H1 (cell line): ENCODE data around the gene UBE2O. TPM values are rescaled to one million over a fixed set of nuclear protein-coding genes. Genes with fewer than 3 reads are reported as not detected.

Experiments used
- GTF2F1 ChIP-seq: IDR thresholded peaks from 2 replicates; pipeline ENCODE4 v1.6.1; 2012; ENCODE audit warnings: low read depth, low read length, improper control_type of control experiment, borderline replicate concordance
- JUN ChIP-seq: IDR thresholded peaks from 2 replicates; pipeline ENCODE4 v1.6.1; 2011; ENCODE audit warnings: low read depth, mild to moderate bottlenecking, improper control_type of control experiment, low read length
- POU5F1 ChIP-seq: IDR thresholded peaks from 2 replicates; pipeline ENCODE4 v1.6.1; 2011; ENCODE audit warnings: low read depth, mild to moderate bottlenecking, low read length, moderate library complexity
- YY1 ChIP-seq: IDR thresholded peaks from 2 replicates; pipeline ENCODE4 v1.6.1; 2011; ENCODE audit warnings: low read depth, mild to moderate bottlenecking, low read length
- polyA plus RNA-seq, 7 experiments: library from polyadenylated mRNA; depleted of rRNA in 3 of 7; stranded (reverse) in 5 of 7; unstranded in 2 of 7; fragments of >200 nt in 5 of 7; fragments of 200-250 nt in 2 of 7; gene quantifications; 1 replicate in 5 of 7; 2 replicates in 1 of 7; 4 replicates in 1 of 7; pipeline versions ENCODE4 v1.2.1 to v1.2.3, GENCODE V29; 2011 to 2013; ENCODE audit warnings: missing spikeins in 2 of 7, mixed read lengths in 2 of 7
- total RNA-seq: library from RNA; stranded (reverse); fragmentation: NEBNext Ultra II Directional; extraction: Animal tissue kit (Norgen Biotek cat#: 25700); gene quantifications from 2 replicates; pipeline ENCODE4 v1.2.1, GENCODE V29; 2021
- TF ChIP-seq, protein P1 (sequence below): fragments of 300-600 bp; sonication (generic); IDR thresholded peaks from 2 replicates; pipeline ENCODE4 v1.7.1; 2012; ENCODE audit warnings: low read length, moderate library complexity, mild to moderate bottlenecking, inconsistent platforms; ENCODE audit not compliant: insufficient replicate concordance

Gene UBE2O
- total and polyA plus RNA-seq, 2 of the 8 experiments (the other 6 are each of a cell fraction or from before 2014, with no cell fraction given) = 24.4 to 63.0 TPM

GRCh38 chr17:76422860-76423259 lies 30.1 kb downstream of the UBE2O start (continued):
- TF ChIP-seq, protein P1, sequence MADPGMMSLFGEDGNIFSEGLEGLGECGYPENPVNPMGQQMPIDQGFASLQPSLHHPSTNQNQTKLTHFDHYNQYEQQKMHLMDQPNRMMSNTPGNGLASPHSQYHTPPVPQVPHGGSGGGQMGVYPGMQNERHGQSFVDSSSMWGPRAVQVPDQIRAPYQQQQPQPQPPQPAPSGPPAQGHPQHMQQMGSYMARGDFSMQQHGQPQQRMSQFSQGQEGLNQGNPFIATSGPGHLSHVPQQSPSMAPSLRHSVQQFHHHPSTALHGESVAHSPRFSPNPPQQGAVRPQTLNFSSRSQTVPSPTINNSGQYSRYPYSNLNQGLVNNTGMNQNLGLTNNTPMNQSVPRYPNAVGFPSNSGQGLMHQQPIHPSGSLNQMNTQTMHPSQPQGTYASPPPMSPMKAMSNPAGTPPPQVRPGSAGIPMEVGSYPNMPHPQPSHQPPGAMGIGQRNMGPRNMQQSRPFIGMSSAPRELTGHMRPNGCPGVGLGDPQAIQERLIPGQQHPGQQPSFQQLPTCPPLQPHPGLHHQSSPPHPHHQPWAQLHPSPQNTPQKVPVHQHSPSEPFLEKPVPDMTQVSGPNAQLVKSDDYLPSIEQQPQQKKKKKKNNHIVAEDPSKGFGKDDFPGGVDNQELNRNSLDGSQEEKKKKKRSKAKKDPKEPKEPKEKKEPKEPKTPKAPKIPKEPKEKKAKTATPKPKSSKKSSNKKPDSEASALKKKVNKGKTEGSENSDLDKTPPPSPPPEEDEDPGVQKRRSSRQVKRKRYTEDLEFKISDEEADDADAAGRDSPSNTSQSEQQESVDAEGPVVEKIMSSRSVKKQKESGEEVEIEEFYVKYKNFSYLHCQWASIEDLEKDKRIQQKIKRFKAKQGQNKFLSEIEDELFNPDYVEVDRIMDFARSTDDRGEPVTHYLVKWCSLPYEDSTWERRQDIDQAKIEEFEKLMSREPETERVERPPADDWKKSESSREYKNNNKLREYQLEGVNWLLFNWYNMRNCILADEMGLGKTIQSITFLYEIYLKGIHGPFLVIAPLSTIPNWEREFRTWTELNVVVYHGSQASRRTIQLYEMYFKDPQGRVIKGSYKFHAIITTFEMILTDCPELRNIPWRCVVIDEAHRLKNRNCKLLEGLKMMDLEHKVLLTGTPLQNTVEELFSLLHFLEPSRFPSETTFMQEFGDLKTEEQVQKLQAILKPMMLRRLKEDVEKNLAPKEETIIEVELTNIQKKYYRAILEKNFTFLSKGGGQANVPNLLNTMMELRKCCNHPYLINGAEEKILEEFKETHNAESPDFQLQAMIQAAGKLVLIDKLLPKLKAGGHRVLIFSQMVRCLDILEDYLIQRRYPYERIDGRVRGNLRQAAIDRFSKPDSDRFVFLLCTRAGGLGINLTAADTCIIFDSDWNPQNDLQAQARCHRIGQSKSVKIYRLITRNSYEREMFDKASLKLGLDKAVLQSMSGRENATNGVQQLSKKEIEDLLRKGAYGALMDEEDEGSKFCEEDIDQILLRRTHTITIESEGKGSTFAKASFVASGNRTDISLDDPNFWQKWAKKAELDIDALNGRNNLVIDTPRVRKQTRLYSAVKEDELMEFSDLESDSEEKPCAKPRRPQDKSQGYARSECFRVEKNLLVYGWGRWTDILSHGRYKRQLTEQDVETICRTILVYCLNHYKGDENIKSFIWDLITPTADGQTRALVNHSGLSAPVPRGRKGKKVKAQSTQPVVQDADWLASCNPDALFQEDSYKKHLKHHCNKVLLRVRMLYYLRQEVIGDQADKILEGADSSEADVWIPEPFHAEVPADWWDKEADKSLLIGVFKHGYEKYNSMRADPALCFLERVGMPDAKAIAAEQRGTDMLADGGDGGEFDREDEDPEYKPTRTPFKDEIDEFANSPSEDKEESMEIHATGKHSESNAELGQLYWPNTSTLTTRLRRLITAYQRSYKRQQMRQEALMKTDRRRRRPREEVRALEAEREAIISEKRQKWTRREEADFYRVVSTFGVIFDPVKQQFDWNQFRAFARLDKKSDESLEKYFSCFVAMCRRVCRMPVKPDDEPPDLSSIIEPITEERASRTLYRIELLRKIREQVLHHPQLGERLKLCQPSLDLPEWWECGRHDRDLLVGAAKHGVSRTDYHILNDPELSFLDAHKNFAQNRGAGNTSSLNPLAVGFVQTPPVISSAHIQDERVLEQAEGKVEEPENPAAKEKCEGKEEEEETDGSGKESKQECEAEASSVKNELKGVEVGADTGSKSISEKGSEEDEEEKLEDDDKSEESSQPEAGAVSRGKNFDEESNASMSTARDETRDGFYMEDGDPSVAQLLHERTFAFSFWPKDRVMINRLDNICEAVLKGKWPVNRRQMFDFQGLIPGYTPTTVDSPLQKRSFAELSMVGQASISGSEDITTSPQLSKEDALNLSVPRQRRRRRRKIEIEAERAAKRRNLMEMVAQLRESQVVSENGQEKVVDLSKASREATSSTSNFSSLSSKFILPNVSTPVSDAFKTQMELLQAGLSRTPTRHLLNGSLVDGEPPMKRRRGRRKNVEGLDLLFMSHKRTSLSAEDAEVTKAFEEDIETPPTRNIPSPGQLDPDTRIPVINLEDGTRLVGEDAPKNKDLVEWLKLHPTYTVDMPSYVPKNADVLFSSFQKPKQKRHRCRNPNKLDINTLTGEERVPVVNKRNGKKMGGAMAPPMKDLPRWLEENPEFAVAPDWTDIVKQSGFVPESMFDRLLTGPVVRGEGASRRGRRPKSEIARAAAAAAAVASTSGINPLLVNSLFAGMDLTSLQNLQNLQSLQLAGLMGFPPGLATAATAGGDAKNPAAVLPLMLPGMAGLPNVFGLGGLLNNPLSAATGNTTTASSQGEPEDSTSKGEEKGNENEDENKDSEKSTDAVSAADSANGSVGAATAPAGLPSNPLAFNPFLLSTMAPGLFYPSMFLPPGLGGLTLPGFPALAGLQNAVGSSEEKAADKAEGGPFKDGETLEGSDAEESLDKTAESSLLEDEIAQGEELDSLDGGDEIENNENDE = no peak
- no peak for TF ChIP-seq GTF2F1
- no peak for TF ChIP-seq JUN
- no peak for TF ChIP-seq POU5F1
- TF ChIP-seq YY1 = no peak
